HG02870 (cell line): Measurements from ENCODE around the gene RXYLT1.

Experiments used
- ATAC-seq: cut with Tn5 transposase; IDR thresholded peaks from one replicate; pipeline ENCODE4 v1.9.1; 2021; ENCODE audit warnings: mild to moderate bottlenecking, moderate library complexity; ENCODE audit not compliant: unreplicated experiment

Gene RXYLT1

GRCh38 chr12:63802012-63802608, 22.4 kb downstream of the RXYLT1 start:
- peak; percentile 52 for ATAC-seq

GRCh38 chr12:63804746-63805145, 25.0 kb downstream of the RXYLT1 start:
- ATAC-seq = no peak

GRCh38 chr12:63805704-63806672, 26.3 kb downstream of the RXYLT1 start:
- ATAC-seq = no peak

- no peak for ATAC-seq
Observed at GRCh38 chr12:63808631-63809030, 28.9 kb downstream of the RXYLT1 start.

GRCh38 chr12:63809566-63809965, 29.9 kb downstream of the RXYLT1 start:
- no peak for ATAC-seq

GRCh38 chr12:63811334-63811733, 31.6 kb downstream of the RXYLT1 start:
- ATAC-seq = no peak

GRCh38 chr12:63811755-63812154, 32.0 kb downstream of the RXYLT1 start:
- no peak for ATAC-seq

GRCh38 chr12:63814146-63814772, 34.5 kb downstream of the RXYLT1 start:
- peak; percentile 21 for ATAC-seq

- no peak for ATAC-seq
Observed at GRCh38 chr12:63815482-63815852, 35.8 kb downstream of the RXYLT1 start.

- ATAC-seq = peak; percentile 34
Observed at GRCh38 chr12:63816031-63816430, 36.3 kb downstream of the RXYLT1 start.

- ATAC-seq = no peak
Observed at GRCh38 chr12:63820427-63820826, 40.7 kb downstream of the RXYLT1 start.

GRCh38 chr12:63821781-63822251, 42.1 kb downstream of the RXYLT1 start:
- ATAC-seq = no peak

GRCh38 chr12:63822352-63822751, 42.6 kb downstream of the RXYLT1 start:
- ATAC-seq = no peak

GRCh38 chr12:63823040-63823439, 43.3 kb downstream of the RXYLT1 start:
- ATAC-seq = no peak

GRCh38 chr12:63826006-63826585, 46.4 kb downstream of the RXYLT1 start:
- peak; percentile 79 for ATAC-seq

- ATAC-seq = no peak
Observed at GRCh38 chr12:63828867-63829266, 49.2 kb downstream of the RXYLT1 start.

- no peak for ATAC-seq
Observed at GRCh38 chr12:63836046-63836445, 56.3 kb downstream of the RXYLT1 start.

- no peak for ATAC-seq
Observed at GRCh38 chr12:63836936-63837335, 57.2 kb downstream of the RXYLT1 start.

- no peak for ATAC-seq
Observed at GRCh38 chr12:63838411-63838810, 58.7 kb downstream of the RXYLT1 start.

GRCh38 chr12:63841011-63841410, 61.3 kb downstream of the RXYLT1 start:
- ATAC-seq = no peak

GRCh38 chr12:63841571-63841970, 61.9 kb downstream of the RXYLT1 start:
- no peak for ATAC-seq
